Mesenchymal stem cell (in vitro differentiated cells and primary cell): ENCODE measurements around the gene RFX3.

Source experiments
- DNase-seq: peaks from one replicate; pipeline ENCODE4 v3.0.0-alpha.2; 2013
- H2AFZ ChIP-seq: one replicate; pipeline ENCODE4 v1.6.1; 2013; ENCODE audit warnings: low read depth, mild to moderate bottlenecking, control low read depth, inconsistent platforms, low read length, moderate library complexity
- H2AK5ac ChIP-seq: 2 replicates; pipeline ENCODE4 v1.6.1; 2013; ENCODE audit warnings: low read length, moderate library complexity, mild to moderate bottlenecking, inconsistent platforms; ENCODE audit not compliant: severe bottlenecking
- H2BK120ac ChIP-seq: one replicate; pipeline ENCODE4 v1.6.1; 2013; ENCODE audit warnings: low read depth, mild to moderate bottlenecking, inconsistent platforms, low read length, moderate library complexity
- H2BK12ac ChIP-seq, 2 experiments: one replicate each; pipeline ENCODE4 v1.6.1; 2013; ENCODE audit warnings: inconsistent platforms in 2 of 2, low read length in 2 of 2, mild to moderate bottlenecking in 2 of 2, moderate library complexity in 2 of 2, control low read depth in 1 of 2
- H2BK15ac ChIP-seq: one replicate; pipeline ENCODE4 v1.6.1; 2013; ENCODE audit warnings: mild to moderate bottlenecking, low read depth, inconsistent platforms; ENCODE audit not compliant: poor library complexity, severe bottlenecking
- H2BK5ac ChIP-seq: 2 replicates; pipeline ENCODE4 v1.6.1; 2013; ENCODE audit warnings: low read depth, mild to moderate bottlenecking, low read length, control low read depth, inconsistent platforms; ENCODE audit not compliant: poor library complexity, severe bottlenecking
- H3K14ac ChIP-seq, 2 experiments: one replicate each; pipeline ENCODE4 v1.6.1; 2013; ENCODE audit warnings: inconsistent platforms in 2 of 2, low read length in 2 of 2, control low read depth in 1 of 2, mild to moderate bottlenecking in 1 of 2, moderate library complexity in 1 of 2
- H3K18ac ChIP-seq, 2 experiments: one replicate each; pipeline ENCODE4 v1.6.1; 2013; ENCODE audit warnings: inconsistent platforms in 2 of 2, low read length in 2 of 2, control low read depth in 1 of 2, low read depth in 1 of 2, mild to moderate bottlenecking in 1 of 2
- H3K23ac ChIP-seq, 2 experiments: one replicate each; pipeline ENCODE4 v1.6.1; 2013; ENCODE audit warnings: inconsistent platforms in 2 of 2, low read length in 2 of 2, mild to moderate bottlenecking in 2 of 2, moderate library complexity in 2 of 2, control low read depth in 1 of 2
- H3K27ac ChIP-seq: 2 replicates; pipeline ENCODE4 v1.5.1; 2013; ENCODE audit warnings: mild to moderate bottlenecking, moderate library complexity, low read length, control low read depth, inconsistent platforms; ENCODE audit not compliant: poor library complexity, severe bottlenecking
- H3K27me3 ChIP-seq, 2 experiments: 2 replicates each; pipeline versions ENCODE4 v1.6.1 to v1.7.0; 2013; ENCODE audit warnings: low read length in 2 of 2, mild to moderate bottlenecking in 2 of 2, moderate library complexity in 2 of 2, control low read depth in 1 of 2, inconsistent platforms in 1 of 2; ENCODE audit not compliant: control insufficient read depth in 1 of 2, insufficient read depth in 1 of 2
- H3K36me3 ChIP-seq, 2 experiments: 2 replicates each; pipeline versions ENCODE4 v1.6.1 to v1.7.0; 2013; ENCODE audit warnings: low read length in 2 of 2, control low read depth in 1 of 2, inconsistent platforms in 1 of 2, low read depth in 1 of 2, mild to moderate bottlenecking in 1 of 2; ENCODE audit not compliant: insufficient read depth in 2 of 2, control insufficient read depth in 1 of 2
- H3K4ac ChIP-seq, 2 experiments: one replicate each; pipeline ENCODE4 v1.6.1; 2013; ENCODE audit warnings: inconsistent platforms in 2 of 2, low read length in 2 of 2, mild to moderate bottlenecking in 2 of 2, moderate library complexity in 2 of 2, control low read depth in 1 of 2, low read depth in 1 of 2
- H3K4me1 ChIP-seq: 2 replicates; pipeline ENCODE4 v1.6.1; 2013; ENCODE audit warnings: low read depth, low read length, control low read depth; ENCODE audit not compliant: control insufficient read depth, insufficient read depth
- H3K4me2 ChIP-seq: 2 replicates; pipeline ENCODE4 v1.6.1; 2013; ENCODE audit warnings: low read length, mild to moderate bottlenecking, inconsistent platforms; ENCODE audit not compliant: poor library complexity, severe bottlenecking
- H3K4me3 ChIP-seq, 2 experiments: 2 replicates each; pipeline versions ENCODE4 v1.5.1 to v1.7.0; 2013; ENCODE audit warnings: low read length in 2 of 2, mild to moderate bottlenecking in 2 of 2, control low read depth in 1 of 2, low read depth in 1 of 2; ENCODE audit not compliant: insufficient read depth in 1 of 2
- H3K79me1 ChIP-seq: replicated peaks from 2 replicates; pipeline ENCODE4 v1.6.1; 2013; ENCODE audit warnings: mild to moderate bottlenecking, control low read depth, low read length, inconsistent platforms; ENCODE audit not compliant: poor library complexity, severe bottlenecking
- H3K9ac ChIP-seq: 2 replicates; pipeline ENCODE4 v1.7.0; 2013; ENCODE audit warnings: mild to moderate bottlenecking, low read length, moderate library complexity
- H3K9me3 ChIP-seq: 2 replicates; pipeline ENCODE4 v1.7.0; 2013; ENCODE audit warnings: mild to moderate bottlenecking, low read length; ENCODE audit not compliant: control insufficient read depth
- H4K8ac ChIP-seq: one replicate; pipeline ENCODE4 v1.6.1; 2013; ENCODE audit warnings: inconsistent platforms, mild to moderate bottlenecking, low read length, moderate library complexity
- H4K91ac ChIP-seq: one replicate; pipeline ENCODE4 v1.6.1; 2013; ENCODE audit warnings: mild to moderate bottlenecking, low read length, inconsistent platforms
- WGBS: methylation state at CpG from one replicate; pipeline ENCODE4 v1.1.7; 2013; ENCODE audit warnings: mixed read lengths; 5-methylcytosine and 5-hydroxymethylcytosine counted together

The RFX3 gene

DNA sequence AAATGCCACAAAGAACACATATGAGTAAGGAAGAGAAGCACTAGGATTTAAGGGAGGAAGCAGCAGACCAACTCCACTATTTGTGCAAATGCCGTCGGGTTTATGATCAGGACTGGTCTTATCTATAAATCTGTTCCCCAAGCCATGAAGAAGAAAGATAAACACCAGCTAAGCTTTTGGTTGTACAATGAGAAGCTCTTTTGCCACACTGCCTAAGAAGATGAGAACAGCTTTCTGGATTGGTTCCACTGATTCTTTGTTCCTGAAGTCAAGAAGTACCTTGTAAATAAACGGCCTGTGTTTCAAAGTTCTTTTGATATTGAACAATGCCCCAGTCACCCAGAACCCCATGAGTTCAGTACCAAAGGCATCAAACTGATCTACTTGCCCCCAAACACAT, 93.9 kb downstream of the RFX3 start:
- no peaks in the 10 kb centered on the region for H3K4me1 ChIP-seq
- H2BK12ac ChIP-seq, result no peak overlapping the region
- no peak overlapping the region for H3K4me3 ChIP-seq
- no peaks in the 10 kb centered on the region for H3K9me3 ChIP-seq
- no peak overlapping the region for H2BK15ac ChIP-seq
- H3K23ac ChIP-seq, result no peak overlapping the region
- H3K27me3 ChIP-seq, result no peaks in the 10 kb centered on the region
- H3K18ac ChIP-seq, result no peak overlapping the region
- no peak overlapping the region for H3K14ac ChIP-seq
- H2AFZ ChIP-seq, result no peak overlapping the region
- no peak overlapping the region for H3K9ac ChIP-seq
- no peak overlapping the region for H3K4ac ChIP-seq
- H2BK5ac ChIP-seq, result no peak overlapping the region
- H4K8ac ChIP-seq, result no peak overlapping the region
- no peak overlapping the region for H2AK5ac ChIP-seq
- no peak overlapping the region for H4K91ac ChIP-seq
- no peaks in the 10 kb centered on the region for H3K36me3 ChIP-seq
- DNase-seq, result no peak
- no peak overlapping the region for H3K27ac ChIP-seq
- H2BK120ac ChIP-seq, result no peak overlapping the region
- H3K79me1 ChIP-seq, result peaks cover 13% of the 10 kb centered on the region
- H3K4me2 ChIP-seq, result no peak overlapping the region
- 77% methylated on average over 3 of the region's 3 CpGs for WGBS

DNA sequence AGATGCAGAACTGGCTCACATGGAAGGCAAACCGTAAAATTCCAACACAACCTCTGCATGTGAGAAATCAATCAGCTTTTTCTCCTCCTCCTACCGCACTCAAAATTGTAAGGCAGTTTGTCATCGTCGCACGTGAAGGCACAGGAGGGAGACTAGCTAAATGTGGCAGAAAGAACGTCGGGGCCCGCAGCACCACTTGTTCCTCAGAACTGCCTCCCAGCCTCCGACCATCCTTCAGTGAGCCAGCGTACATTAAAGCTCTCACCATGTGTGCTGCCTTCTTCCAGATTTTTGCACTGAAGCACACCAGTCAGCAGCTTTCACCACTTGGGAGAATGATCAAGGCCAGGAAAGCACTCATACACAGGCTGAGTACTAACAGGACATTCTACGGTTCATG, 105.9 kb downstream of the RFX3 start:
- Histone ChIP-seq H4K91ac (no peak overlapping the region), H3K9me3 (peaks cover under 1% of the 10 kb centered on the region), H2BK120ac (no peak overlapping the region), H3K4ac (no peak overlapping the region), H2BK15ac (no peak overlapping the region), H3K4me3 (no peak overlapping the region), H3K23ac (no peak overlapping the region), H4K8ac (no peak overlapping the region), H2AFZ (no peak overlapping the region), H3K79me1 (peaks cover 7% of the 10 kb centered on the region), H2BK5ac (no peak overlapping the region), H3K36me3 (no peaks in the 10 kb centered on the region), H3K14ac (no peak overlapping the region), H3K4me1 (no peaks in the 10 kb centered on the region), H3K4me2 (no peak overlapping the region), H2BK12ac (no peak overlapping the region), H2AK5ac (no peak overlapping the region), H3K9ac (no peak overlapping the region), H3K27me3 (no peaks in the 10 kb centered on the region), H3K27ac (no peak overlapping the region), H3K18ac (peak overlapping the region in 1 of 2 experiments; percentile 40)
- 93% methylated on average over 11 of the region's 11 CpGs for WGBS
- no peak for DNase-seq

DNA sequence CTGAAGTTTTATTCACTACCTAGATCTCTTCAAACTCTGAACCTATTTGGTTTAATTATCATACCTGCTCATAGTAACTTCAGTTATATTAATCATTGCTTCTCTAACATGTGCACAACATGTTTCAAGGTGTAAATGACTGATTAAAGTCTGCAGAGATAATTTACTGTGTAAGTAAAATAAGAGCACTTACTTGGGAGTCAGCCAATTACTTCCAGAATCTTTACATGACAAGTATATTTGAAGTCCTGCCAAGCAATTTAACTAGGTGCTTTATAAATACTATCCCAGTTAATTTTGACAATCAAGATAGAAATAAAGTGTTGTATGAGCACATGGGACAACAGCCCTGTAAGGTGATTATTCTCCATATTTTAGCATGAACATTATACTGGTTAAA, 109.9 kb downstream of the RFX3 start:
- H2BK5ac ChIP-seq, result no peak overlapping the region
- H4K91ac ChIP-seq, result no peak overlapping the region
- H2BK15ac ChIP-seq, result no peak overlapping the region
- no peak overlapping the region for H3K4me2 ChIP-seq
- no peak overlapping the region for H2AK5ac ChIP-seq
- no peaks in the 10 kb centered on the region for H3K9me3 ChIP-seq
- H3K14ac ChIP-seq, result no peak overlapping the region
- H2AFZ ChIP-seq, result no peak overlapping the region
- no peak overlapping the region for H3K9ac ChIP-seq
- H4K8ac ChIP-seq, result no peak overlapping the region
- no peaks in the 10 kb centered on the region for H3K4me1 ChIP-seq
- no peaks in the 10 kb centered on the region for H3K27me3 ChIP-seq
- no peak overlapping the region for H3K18ac ChIP-seq
- peaks cover 4% of the 10 kb centered on the region for H3K79me1 ChIP-seq
- no peak overlapping the region for H3K4ac ChIP-seq
- H2BK12ac ChIP-seq, result no peak overlapping the region
- H3K23ac ChIP-seq, result no peak overlapping the region
- no peak overlapping the region for H3K4me3 ChIP-seq
- no peak overlapping the region for H3K27ac ChIP-seq
- DNase-seq, result no peak
- no peaks in the 10 kb centered on the region for H3K36me3 ChIP-seq
- H2BK120ac ChIP-seq, result no peak overlapping the region

DNA sequence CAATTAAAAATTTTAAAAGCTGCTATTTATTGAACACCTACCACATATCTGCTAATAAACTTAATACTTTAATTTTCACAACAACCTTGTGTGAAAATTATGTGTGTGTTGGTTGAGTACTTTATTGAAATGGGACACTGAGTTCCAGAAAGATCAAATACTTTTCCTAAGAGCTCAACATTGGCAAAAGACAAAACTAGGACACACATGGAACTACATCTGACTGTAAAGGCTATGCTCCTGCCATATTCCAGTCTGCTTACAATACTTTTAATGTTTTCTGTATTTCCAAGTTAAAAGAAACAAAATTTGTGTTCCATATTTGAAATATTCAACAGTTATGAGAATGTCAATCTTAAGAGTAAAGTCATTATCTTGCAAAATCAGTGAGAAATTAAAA, 111.8 kb downstream of the RFX3 start:
- no peaks in the 10 kb centered on the region for H3K4me1 ChIP-seq
- H2BK120ac ChIP-seq, result no peak overlapping the region
- H2BK15ac ChIP-seq, result no peak overlapping the region
- no peak overlapping the region for H4K8ac ChIP-seq
- no peak overlapping the region for H2BK12ac ChIP-seq
- no peaks in the 10 kb centered on the region for H3K36me3 ChIP-seq
- H2BK5ac ChIP-seq, result no peak overlapping the region
- H3K4me2 ChIP-seq, result no peak overlapping the region
- H3K18ac ChIP-seq, result no peak overlapping the region
- no peak overlapping the region for H3K23ac ChIP-seq
- H4K91ac ChIP-seq, result no peak overlapping the region
- no peak overlapping the region for H2AFZ ChIP-seq
- no peaks in the 10 kb centered on the region for H3K9me3 ChIP-seq
- no peaks in the 10 kb centered on the region for H3K27me3 ChIP-seq
- DNase-seq, result no peak
- no peaks in the 10 kb centered on the region for H3K79me1 ChIP-seq
- no peak overlapping the region for H3K4me3 ChIP-seq
- no peak overlapping the region for H3K14ac ChIP-seq
- H2AK5ac ChIP-seq, result no peak overlapping the region
- no peak overlapping the region for H3K9ac ChIP-seq
- no peak overlapping the region for H3K4ac ChIP-seq
- H3K27ac ChIP-seq, result no peak overlapping the region
